HG03378 (cell line): Measurements from ENCODE around the gene GAS6.

Source experiments
- ATAC-seq: cut with Tn5 transposase; IDR thresholded peaks from one replicate; pipeline ENCODE4 v1.9.1; 2021; ENCODE audit warnings: mild to moderate bottlenecking, moderate library complexity; ENCODE audit not compliant: unreplicated experiment

Gene GAS6

DNA sequence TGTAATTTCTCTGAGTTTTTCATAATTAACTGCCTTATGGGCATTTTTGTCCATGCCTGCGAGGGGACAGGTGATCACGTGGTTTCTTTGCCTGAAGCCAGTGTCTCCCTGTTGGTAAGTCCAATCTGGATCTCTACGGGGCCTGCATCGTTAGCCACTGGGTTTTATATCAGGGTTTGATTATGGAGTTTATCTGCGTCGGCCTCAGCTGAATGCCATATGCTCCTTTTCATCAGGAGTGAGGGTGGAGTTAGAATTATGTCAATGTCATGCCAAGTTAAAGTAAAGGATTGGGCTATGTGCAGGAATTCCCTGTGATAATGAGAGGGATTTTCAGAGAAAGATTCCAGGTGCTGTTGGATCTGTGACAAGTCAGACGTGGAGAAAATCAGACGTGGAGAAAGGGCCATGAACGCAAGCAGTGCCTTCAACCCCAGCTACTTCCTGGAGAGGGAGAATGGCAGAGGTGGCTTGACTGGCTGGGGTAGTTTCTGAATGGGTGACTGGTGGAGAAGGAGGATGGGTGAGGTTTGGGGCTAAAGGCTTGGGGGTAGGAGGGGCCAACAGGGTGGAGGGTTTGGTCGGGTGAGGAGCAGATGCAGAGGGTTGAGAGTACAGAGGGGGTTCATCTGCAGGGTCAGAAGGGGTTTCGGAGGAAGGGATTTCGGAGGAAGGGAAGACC is 80.5 kb downstream of the GAS6 start:
- no peak for ATAC-seq

DNA sequence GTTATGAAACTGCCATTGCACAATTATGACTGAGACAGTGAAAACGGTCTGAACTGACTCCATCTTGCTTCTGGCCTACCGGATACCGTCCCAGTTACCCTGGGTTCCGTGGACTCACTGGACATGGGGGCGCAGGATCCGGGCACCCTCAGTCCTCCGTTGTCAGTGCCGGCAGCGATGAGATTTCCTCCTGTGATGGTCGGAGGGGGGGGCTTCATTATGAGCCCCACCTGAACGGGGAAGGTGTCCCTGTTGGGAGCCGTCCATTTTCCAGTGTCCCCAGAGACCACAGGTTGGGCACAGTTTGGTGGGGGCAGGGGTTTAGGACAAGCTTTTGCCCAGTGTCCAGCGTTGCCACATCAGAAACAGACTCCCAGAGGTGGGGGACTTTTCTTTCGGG is 81.4 kb downstream of the GAS6 start:
- ATAC-seq, result no peak

DNA sequence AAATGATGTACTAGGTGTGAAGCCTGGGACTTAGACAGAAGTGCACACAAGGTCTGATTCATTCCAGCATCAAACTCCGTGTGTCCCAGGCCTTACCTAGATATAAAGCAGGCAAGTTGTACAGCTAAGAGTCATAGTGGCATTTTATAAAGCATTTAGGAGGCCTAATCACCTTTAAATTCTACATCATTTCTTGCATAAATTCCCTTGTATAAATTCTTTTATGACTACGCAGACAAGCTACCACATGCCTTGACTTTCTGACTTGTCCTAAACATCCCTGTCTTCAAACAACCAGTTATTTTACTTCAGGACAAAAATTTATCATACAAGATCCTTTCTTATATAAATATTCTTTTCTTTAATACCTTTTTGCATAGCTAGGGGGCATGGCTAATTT is 82.3 kb downstream of the GAS6 start:
- ATAC-seq, result no peak

DNA sequence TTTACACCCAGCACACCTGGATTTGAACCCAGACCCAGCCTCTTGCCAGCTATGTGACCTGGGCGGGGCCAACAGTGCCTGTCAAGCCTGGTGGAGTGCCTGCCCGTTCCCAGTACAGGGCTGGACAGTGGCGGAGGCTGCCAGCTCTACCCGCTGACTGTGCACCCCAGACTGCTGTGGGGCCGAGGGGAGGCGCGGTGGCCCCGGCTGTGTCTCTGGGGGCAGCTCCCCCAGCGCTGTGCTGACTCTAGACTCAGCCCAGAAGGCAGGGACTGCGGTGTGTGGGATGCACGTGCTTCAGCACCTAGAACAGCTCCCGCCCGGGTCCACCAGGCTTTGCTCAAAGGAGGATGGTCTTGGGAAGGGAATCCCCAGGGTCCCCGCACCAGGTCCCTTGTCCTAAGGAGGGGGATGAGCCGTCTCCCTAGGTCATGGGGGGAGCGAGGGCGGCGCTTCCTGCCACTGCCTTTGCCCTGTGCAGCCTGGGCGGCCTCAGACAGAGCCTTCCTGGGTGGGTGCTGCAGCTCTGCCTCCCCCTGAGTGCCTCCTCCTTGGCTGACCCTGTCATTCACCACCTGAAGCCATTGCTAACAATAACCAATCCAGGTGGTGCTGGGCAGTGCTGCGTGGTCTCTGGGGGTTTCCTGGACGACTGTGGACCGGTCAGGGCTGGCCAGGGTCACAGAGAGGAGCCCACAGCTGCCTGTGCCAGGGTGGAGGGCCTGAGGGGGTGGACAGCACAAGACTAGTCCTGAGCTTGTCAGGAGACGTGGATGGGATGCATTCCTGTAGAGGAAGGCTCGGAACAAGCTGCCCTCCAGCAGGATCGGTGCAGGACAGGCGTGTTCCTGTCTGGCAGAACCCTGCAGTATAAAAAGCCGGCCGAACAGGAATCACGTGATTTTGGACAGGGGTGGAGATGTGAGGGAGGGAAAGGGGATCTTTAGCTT is 86.3 kb downstream of the GAS6 start:
- ATAC-seq, result no peak

DNA sequence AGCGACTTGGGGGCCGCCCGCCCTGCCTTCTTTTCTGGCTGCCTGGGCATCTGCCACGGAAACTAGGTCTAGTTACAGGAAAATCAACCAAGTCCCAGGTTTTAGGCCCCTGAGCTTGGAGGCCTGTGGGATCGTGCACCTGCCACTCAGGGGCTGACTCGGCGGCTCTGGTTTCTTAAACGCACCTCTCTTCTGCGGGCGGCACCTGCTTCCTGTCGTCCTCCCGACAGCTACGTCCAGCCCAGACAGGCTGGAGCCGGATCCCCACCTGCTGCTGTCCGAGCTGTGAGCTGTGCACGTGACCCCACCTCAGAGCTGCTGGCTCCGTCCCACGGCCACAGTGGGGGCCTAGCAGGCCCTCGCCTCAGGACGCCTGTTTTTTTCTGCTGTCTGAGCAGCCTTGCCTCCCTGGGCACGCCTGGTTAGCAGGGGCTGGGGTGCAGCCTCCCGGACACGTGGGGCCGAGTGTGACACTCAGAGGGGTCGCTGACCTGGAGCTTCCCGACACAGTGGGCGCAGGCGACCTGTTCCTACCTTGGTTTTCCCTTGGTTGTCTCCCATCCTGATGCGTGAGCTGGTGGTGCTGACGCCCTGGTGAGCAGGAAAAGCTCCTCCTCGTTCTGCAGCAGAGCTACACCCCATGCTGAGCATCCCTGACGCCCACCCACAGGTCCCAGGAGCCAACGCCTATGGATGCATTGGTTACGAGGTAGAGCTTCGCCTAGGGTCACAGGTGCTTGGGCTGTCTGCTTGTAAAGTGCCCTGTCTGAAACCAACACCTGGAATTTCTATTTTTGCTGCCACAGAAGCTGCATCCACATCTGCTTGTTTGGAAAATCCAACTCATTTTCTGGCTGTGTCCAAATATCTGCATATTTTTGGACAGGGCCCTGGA is 87.4 kb downstream of the GAS6 start:
- ATAC-seq, result no peak

DNA sequence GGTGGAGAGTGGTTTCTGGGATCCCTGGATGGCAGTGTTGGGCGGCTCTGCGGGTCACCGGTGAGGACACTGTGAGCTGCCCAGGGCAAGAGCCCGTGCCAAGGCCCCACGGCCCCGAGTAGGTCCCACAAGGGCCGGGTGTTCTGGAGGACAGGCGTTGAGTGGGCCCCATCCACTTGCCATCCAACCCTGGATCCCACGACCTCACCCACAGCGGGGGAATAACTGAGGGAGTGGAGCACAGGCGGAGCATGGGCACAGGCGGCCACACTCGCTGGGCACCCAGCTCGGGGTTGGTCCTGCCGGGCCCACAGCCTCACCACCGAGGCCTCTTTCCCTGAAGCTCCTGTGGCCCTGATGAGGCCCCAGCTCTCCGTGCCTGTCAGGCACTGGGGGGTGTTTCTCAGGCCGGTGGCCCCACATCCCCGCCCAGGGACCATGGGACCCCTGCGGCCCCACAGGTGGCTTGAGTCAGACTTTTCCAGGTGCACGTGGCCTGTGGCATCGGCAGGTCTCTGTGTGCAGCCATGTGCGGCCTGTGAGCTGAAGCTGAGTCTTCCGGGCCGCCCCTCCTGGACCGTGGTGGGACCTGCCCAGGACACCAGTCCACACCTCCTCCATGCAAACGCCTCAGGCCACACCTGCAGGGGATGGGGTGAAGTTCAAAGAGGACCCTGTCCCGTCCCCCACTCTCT is 88.3 kb downstream of the GAS6 start:
- ATAC-seq, result no peak

DNA sequence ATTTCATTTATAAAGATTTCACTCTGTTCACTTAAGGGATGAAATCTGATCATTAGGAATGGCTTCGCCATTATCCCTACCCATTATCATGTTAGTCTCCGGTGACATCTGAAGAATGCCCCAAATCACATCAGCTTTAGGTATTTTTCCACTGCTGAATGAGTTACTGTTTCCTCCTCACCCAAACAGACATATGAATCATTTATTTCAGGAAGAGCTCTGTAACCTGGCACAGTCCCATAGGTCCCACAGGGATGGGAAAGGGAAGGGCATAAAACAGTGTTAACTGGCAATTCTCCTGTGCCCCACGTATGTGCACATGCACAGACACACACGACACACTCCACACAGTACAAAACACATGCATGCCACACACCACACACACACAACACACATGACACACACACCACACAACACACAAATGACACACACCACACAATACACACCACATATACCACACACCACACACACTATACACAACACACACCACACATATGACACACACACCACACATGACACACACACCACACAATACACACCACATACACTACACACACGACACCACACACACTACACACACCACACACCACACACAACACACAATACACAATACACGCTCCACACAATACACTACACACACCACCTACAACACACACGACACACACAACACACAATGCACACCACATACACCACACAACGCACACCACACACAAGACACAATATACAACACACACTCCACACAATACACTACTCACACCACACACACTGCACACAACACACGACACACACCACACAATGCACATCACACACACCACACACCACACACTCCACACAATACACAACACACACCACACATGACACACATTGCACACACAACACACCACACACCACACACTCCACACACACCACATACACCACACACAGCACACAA is 89.4 kb downstream of the GAS6 start:
- ATAC-seq, result no peak

DNA sequence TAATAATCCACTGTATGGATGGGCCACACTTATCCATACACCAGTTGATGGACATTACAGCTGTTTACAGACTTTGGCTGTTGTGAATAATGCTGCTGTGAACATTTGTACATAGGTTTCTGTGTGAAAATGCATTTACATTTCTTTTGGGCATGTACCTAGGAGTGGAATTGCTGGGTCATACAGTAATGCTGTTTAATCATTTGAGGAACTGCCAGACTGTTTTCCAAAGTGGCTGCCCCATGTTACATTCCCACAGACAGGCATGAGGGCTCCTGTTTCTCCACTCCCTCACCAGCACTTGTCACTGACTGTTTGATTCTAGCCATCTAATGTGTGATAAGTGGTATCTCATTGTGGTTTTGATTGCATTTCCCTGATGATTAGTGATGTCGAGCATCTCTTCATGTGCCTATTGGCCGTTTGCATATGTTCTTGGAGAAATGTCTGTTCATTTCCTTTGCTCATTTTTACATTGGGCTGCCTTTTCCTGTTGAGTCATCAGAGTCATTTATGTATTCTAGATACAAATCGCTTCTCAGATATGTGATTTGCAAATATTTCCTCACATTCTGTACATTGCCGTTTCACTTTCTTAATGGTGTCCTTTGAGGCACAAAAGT is 92.1 kb downstream of the GAS6 start:
- ATAC-seq, result no peak

DNA sequence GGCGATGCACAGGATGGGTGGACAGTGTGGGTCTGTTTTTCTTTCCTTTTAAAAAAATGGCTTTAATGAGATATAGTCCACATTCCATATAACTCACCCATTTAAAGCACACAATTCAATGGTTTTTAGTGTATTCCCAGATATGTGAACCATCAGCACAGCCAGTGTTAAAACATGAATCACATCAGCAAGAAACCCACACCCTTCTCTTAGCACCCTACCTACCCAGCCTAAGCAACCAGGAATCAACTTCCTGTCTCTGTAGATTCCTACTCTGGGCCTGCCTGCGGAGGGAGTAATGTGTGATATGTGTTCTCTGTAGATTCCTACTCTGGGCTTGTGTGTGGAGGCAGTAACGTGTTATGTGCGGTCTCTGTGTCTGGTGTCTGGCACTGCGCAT is 92.9 kb downstream of the GAS6 start:
- no peak for ATAC-seq
